Stimulated activated naive CD8-positive, alpha-beta T cell treated with anti-CD3 and anti-CD28 coated beads, Interleukin-15, amount 100 ng/mL, for 72 hours (primary cell): Measurements from ENCODE around the gene OR6S1.

ENCODE experiments used
- ATAC-seq: fragments of 150-1000 bp; cut with Tn5 transposase; 2 replicates; pipeline ENCODE4 v1.10.0; 2021; ENCODE audit warnings: mild to moderate bottlenecking, moderate library complexity
- DNase-seq, 2 donors: peaks; one replicate each; pipeline ENCODE4 v3.0.0; 2021 to 2022
- H3K27ac Mint-ChIP-seq, 2 donors: one replicate each; pipeline ENCODE4 v1.8.0; 2022; ENCODE audit warnings: mild to moderate bottlenecking in 2 of 2, mixed read lengths in 2 of 2, moderate library complexity in 2 of 2
- H3K27me3 Mint-ChIP-seq: one replicate; pipeline ENCODE4 v1.8.0; 2022; ENCODE audit warnings: mixed read lengths
- H3K4me1 Mint-ChIP-seq: one replicate; pipeline ENCODE4 v1.8.0; 2022; ENCODE audit warnings: mild to moderate bottlenecking, mixed read lengths
- H3K4me3 Mint-ChIP-seq, 2 donors: one replicate each; pipeline ENCODE4 v1.8.0; 2022; ENCODE audit warnings: mild to moderate bottlenecking in 2 of 2, mixed read lengths in 2 of 2, moderate library complexity in 1 of 2
- H3K9me3 Mint-ChIP-seq, 2 donors: one replicate each; pipeline ENCODE4 v1.8.0; 2022; ENCODE audit warnings: mixed read lengths in 2 of 2

OR6S1 gene

GRCh38 chr14:20641591-20641990, at the start of gene OR6S1:
OR6S1 (minus strand) TSS chr14:20641691; CDS start chr14:20641691, 0 bp downstream.
- no peak for DNase-seq
- Mint-ChIP-seq H3K27ac (no peak within 1 kb of the TSS), H3K9me3 (no peaks in the 10 kb centered on the region), H3K27me3 (peaks cover 25% of the 10 kb centered on the region), H3K4me3 (no peak within 1 kb of the TSS), H3K4me1 (no peaks in the 10 kb centered on the region)
- ATAC-seq, result no peak

- no peak overlapping the region for H3K4me3 Mint-ChIP-seq
- peak; percentile 37 to 39 for DNase-seq
- H3K27ac Mint-ChIP-seq, result no peak overlapping the region
Measured at GRCh38 chr14:20690848-20691640, 49.6 kb upstream of the OR6S1 start.

GRCh38 chr14:20688167-20688839, 46.8 kb upstream of the OR6S1 start, which contains the start of gene ANG:
ANG (plus strand) TSS chr14:20688764; CDS start chr14:20693565, 4,801 bp downstream.
- no peak within 1 kb of the TSS for H3K4me3 Mint-ChIP-seq
- ATAC-seq (no peak), DNase-seq (no peak)
- H3K27me3 Mint-ChIP-seq, result no peaks in the 10 kb centered on the region
- H3K27ac Mint-ChIP-seq, result no peak within 1 kb of the TSS
- H3K4me1 Mint-ChIP-seq, result peaks cover 9% of the 10 kb centered on the region
- no peaks in the 10 kb centered on the region for H3K9me3 Mint-ChIP-seq

More at GRCh38 chr14:20690848-20691640, 49.6 kb upstream of the OR6S1 start:
- Mint-ChIP-seq H3K9me3 (no peaks in the 10 kb centered on the region), H3K27me3 (no peaks in the 10 kb centered on the region), H3K4me1 (no peaks in the 10 kb centered on the region)
- peak; percentile 81 for ATAC-seq

GRCh38 chr14:20687362-20688166, 46.1 kb upstream of the OR6S1 start:
- DNase-seq, result no peak
- H3K27me3 Mint-ChIP-seq, result no peaks in the 10 kb centered on the region
- H3K4me3 Mint-ChIP-seq, result no peak overlapping the region
- peaks cover 9% of the 10 kb centered on the region for H3K4me1 Mint-ChIP-seq
- no peak overlapping the region for H3K27ac Mint-ChIP-seq
- H3K9me3 Mint-ChIP-seq, result no peaks in the 10 kb centered on the region
- ATAC-seq, result no peak

GRCh38 chr14:20686386-20687143, 45.1 kb upstream of the OR6S1 start:
- DNase-seq, result no peak
- no peaks in the 10 kb centered on the region for H3K27me3 Mint-ChIP-seq
- no peak overlapping the region for H3K27ac Mint-ChIP-seq
- peaks cover 9% of the 10 kb centered on the region for H3K4me1 Mint-ChIP-seq
- no peaks in the 10 kb centered on the region for H3K9me3 Mint-ChIP-seq
- no peak overlapping the region for H3K4me3 Mint-ChIP-seq
- ATAC-seq, result no peak

- Mint-ChIP-seq H3K4me3 (no peak overlapping the region), H3K27ac (peak overlapping the region in 1 of 2 donors; percentile 74), H3K9me3 (no peaks in the 10 kb centered on the region), H3K27me3 (no peaks in the 10 kb centered on the region), H3K4me1 (peaks cover 9% of the 10 kb centered on the region)
- ATAC-seq (no peak), DNase-seq (no peak)
Measured at GRCh38 chr14:20684662-20685456, 43.4 kb upstream of the OR6S1 start.

GRCh38 chr14:20683891-20684661, 42.6 kb upstream of the OR6S1 start, which contains the start of gene RNASE4:
RNASE4 (plus strand) TSS chr14:20684560; CDS start chr14:20699372, 14,812 bp downstream.
- peak within 1 kb of the TSS in 1 of 2 donors; percentile 74 for H3K27ac Mint-ChIP-seq
- H3K4me1 Mint-ChIP-seq, result peaks cover 9% of the 10 kb centered on the region
- no peak within 1 kb of the TSS for H3K4me3 Mint-ChIP-seq
- H3K9me3 Mint-ChIP-seq, result no peaks in the 10 kb centered on the region
- peak; percentile 52 for ATAC-seq
- H3K27me3 Mint-ChIP-seq, result no peaks in the 10 kb centered on the region
- DNase-seq, result peak; percentile 81 to 82

- ATAC-seq (peak; percentile 73), DNase-seq (peak; percentile 80 to 90)
- Mint-ChIP-seq H3K4me1 (peaks cover 9% of the 10 kb centered on the region), H3K4me3 (no peak overlapping the region), H3K9me3 (no peaks in the 10 kb centered on the region), H3K27me3 (no peaks in the 10 kb centered on the region), H3K27ac (no peak overlapping the region)
Measured at GRCh38 chr14:20683125-20683890, 41.8 kb upstream of the OR6S1 start.

GRCh38 chr14:20682435-20683124, 41.1 kb upstream of the OR6S1 start:
- Mint-ChIP-seq H3K4me3 (no peak overlapping the region), H3K9me3 (no peaks in the 10 kb centered on the region), H3K27ac (no peak overlapping the region), H3K27me3 (no peaks in the 10 kb centered on the region), H3K4me1 (peaks cover 9% of the 10 kb centered on the region)
- ATAC-seq, result peak; percentile 72
- peak; percentile 84 for DNase-seq

- no peak overlapping the region for H3K4me3 Mint-ChIP-seq
- H3K27ac Mint-ChIP-seq, result no peak overlapping the region
- ATAC-seq (no peak), DNase-seq (peak in 1 of 2 donors; percentile 60)
- H3K27me3 Mint-ChIP-seq, result no peaks in the 10 kb centered on the region
- no peaks in the 10 kb centered on the region for H3K9me3 Mint-ChIP-seq
- H3K4me1 Mint-ChIP-seq, result peaks cover 9% of the 10 kb centered on the region
Measured at GRCh38 chr14:20682127-20682434, 40.6 kb upstream of the OR6S1 start.

- Mint-ChIP-seq H3K27me3 (no peaks in the 10 kb centered on the region), H3K9me3 (no peaks in the 10 kb centered on the region), H3K4me1 (peaks cover 9% of the 10 kb centered on the region), H3K4me3 (no peak overlapping the region), H3K27ac (no peak overlapping the region)
- ATAC-seq (peak; percentile 42), DNase-seq (peak; percentile 85 to 90)
Measured at GRCh38 chr14:20681348-20682126, 40.0 kb upstream of the OR6S1 start.

GRCh38 chr14:20680843-20681347, 39.4 kb upstream of the OR6S1 start:
- no peak overlapping the region for H3K27ac Mint-ChIP-seq

More at GRCh38 chr14:20680843-20681347, 39.4 kb upstream of the OR6S1 start:
- Mint-ChIP-seq H3K9me3 (no peaks in the 10 kb centered on the region), H3K27me3 (no peaks in the 10 kb centered on the region), H3K4me1 (peaks cover 14% of the 10 kb centered on the region), H3K4me3 (no peak overlapping the region)
- ATAC-seq (no peak), DNase-seq (no peak)
